T47D (cell line): ENCODE data around the gene CDK6.
A peak's percentile ranks its signal among the peaks of the same experiment; 100 is the strongest.

Experiments used
- DNase-seq, 2 experiments: peaks; one replicate each; pipeline versions ENCODE4 v3.0.0 to v3.0.0-alpha.2; 2011 to 2012; ENCODE audit warnings: low read depth in 1 of 2, low spot score in 1 of 2
- JUND ChIP-seq: IDR thresholded peaks from 2 replicates; pipeline ENCODE4 v1.6.1; 2012; ENCODE audit warnings: low read depth
- in situ Hi-C: cut with HindIII; loops from 2 replicates; pipeline ENCODE4 v1.10.0; 2016; ENCODE audit warnings: low sequenced_read_pairs, low pct_unique_long_range_greater_than_20kb

Gene CDK6

DNA sequence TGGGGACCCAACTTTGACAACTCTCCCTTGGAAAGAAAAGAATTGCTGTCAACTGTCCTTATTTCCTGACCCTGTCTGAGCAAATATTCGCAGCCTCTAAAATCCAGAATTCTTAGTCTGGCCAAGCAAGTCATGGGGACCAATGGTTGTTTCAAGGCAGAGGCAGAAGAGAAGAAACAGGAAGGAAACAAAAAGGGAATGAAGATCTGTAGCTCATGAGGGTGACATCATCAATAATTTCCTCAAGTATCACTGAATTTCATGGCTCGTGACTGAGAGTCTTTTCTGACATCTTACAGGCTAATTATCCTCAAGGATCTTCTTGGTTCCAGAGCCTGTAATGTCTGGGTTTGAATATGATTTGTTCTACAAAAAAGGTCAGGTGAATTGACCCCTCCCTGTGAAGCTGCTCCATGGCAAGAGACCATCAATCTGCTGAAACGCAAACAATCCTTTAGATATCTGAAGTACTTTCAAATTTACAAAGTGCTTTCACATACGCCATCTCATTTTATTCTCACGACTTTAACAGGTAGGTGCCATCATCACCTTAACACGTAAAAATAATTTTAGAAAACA is 5.8 kb downstream of the CDK6 start:
- DNase-seq: no peak
- in situ Hi-C loops: no loop called here
- TF ChIP-seq JUND: no peak

DNA sequence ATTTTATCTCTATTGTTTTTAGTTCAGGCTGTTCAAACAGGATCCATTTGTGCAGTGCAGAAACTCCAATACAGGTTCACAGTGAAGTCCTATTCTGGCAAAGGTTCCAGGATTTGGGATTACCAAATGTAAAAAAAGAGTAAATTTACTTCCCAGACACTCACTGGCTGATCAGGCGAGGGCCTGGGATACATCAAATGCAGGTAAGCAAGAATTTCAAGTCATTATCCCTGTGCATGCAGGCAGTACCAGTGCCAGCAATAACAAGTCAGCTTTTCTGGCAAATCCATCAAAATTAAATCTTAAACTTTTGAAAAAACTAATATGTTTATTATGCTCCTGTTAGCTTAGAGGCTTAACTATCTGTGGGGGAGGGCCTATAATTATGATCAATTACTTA is 6.3 kb downstream of the CDK6 start:
- in situ Hi-C loops: no loop called here
- no peak for DNase-seq
- TF ChIP-seq JUND: no peak

DNA sequence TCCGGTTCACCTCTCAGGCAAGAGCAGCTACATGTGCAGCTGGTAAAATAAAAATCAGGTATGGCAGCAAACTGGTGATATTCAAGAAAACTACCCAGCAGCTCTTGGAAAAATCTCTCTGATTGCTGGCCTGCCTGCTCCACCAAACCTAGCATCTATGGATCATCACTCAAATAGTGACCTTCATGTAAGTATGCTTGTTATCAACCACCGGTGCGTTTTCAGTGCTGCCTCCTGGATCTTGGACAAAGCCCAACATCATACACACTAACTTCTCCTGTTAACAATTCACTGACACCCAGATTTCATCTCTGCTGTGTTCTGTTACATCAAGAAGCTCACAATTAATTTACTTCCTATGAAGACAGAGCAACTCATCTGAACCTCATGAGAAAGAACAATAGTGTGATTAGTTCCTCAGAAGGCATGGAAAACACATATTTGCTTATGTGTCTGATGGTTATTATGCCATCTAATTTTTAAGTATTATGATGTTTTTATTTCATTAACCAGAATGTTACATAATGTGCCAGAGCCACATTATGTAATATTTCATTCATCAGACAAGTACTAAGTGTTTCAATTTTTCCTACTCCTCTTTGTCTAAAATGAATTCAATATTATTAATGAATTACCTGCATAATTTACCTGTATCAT is 8.8 kb downstream of the CDK6 start:
- TF ChIP-seq JUND: no peak
- in situ Hi-C loops: no loop called here
- DNase-seq: no peak

DNA sequence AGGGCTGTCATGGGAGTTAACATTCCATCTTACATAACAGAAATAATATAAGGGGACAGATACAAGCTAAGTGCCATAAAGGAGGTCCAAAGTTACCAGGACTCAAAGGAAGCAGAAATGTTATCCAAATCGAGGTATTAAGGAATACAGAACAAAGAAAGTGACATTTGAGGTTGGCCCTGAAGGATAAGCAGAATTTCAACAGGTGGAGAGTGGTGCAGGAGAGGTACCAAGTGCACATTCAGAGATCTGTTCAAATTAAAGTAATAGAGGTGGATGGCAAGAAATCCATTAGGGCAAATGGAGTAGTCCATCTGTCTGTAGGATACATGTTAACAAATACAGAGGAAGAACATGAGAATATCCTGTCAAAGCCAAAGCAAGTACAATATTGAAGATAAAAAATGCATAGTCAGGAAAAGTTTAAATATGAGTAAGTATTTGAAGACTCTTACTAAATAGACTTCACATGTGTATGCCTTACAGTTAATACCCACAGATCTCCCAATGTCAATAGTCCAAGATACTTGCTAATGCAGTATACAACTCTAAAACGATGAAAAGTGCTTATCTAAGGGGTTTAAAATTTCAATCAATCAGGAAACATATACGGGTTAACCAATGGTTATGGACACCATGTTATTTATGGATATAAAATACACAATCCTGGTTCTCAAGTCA is 10.0 kb downstream of the CDK6 start:
- in situ Hi-C loops: no loop called here
- DNase-seq: no peak
- no peak for TF ChIP-seq JUND

DNA sequence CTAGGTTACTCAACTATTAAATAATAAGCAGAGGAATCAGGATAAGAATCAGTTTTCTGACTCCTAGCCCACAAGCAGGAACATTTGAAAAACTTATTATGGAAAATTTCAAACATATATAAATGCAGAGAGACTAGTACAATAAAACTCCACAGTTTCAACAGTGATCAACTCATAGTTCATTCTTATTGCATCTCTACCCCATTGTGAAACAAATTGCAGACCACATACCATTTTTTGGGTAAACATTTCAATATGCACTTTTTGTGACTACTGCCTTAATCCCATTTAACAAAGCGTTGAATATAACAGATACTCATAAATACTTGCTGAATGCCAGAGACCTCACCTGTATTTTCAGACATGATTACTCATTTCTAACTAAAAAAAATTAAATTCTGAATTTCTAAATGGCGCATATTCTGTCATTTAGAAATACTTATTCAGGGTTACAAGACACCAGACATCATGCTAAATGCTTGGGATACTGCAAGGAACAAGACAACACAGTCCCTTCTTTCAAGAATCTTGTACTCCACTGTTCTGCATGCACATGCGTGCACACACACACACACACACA is 11.4 kb downstream of the CDK6 start:
- in situ Hi-C loops: no loop called here
- DNase-seq: no peak
- TF ChIP-seq JUND: no peak

DNA sequence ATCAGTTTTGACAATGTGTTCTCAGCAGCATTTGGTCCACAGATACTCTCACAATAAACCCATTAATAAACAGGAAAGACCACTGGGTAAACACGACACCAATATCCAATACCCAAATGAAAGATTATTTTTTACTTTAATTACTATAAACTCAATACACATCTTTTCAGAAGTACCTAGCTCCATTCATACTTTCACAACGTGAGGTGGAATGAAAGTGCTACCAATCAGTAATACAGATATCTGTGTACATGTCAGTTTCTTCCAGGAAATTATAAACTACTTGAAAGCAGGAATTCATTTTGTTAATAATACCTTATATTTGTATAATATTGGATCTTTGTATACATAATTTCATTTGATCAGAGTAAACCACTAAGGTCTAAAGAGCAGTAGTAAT is 11.9 kb downstream of the CDK6 start:
- no peak for DNase-seq
- in situ Hi-C loops: no loop called here

DNA sequence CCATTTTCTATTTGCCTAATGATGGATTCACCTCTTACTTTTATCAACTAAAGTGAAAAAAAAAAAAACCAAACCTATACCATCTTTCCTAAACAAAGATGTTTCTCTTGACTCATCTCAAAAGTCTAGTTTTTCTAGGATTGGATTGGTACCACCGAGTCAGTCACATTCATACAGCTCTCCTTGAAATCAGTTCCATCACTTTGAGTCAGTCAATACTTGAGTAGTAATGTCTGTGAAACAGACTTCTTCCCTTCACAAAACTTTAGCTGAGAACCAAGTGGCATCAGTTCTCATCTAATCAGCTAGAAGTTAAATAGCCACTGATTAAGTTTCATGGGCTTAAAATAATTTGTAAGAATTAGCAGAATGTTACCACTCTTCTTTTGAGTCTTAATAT is 13.3 kb downstream of the CDK6 start:
- in situ Hi-C loops: no loop called here
- no peak for DNase-seq
- no peak for TF ChIP-seq JUND

More for the DNA sequence above, 11.9 kb downstream of the CDK6 start:
- TF ChIP-seq JUND: no peak

DNA sequence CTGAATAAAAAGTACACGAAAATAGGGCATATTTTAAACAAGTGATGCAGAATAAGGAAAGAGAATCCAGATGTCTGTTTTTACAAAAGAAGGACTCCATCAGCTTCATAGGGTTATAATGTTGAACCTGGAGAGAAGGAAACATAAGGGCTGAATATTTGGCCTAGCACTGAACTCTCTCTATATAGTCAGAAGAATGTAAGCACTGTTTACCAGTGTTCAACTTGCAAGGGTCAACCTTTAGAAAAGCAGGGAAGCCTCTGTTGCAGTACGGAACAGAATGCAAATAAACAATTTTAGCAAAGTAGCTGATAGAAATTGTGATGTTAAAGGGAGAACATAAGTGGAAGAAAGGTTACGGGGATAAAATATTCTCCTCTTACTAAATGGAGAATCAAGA is 16.2 kb downstream of the CDK6 start:
- DNase-seq: no peak
- no peak for TF ChIP-seq JUND
- in situ Hi-C loops: no loop called here

DNA sequence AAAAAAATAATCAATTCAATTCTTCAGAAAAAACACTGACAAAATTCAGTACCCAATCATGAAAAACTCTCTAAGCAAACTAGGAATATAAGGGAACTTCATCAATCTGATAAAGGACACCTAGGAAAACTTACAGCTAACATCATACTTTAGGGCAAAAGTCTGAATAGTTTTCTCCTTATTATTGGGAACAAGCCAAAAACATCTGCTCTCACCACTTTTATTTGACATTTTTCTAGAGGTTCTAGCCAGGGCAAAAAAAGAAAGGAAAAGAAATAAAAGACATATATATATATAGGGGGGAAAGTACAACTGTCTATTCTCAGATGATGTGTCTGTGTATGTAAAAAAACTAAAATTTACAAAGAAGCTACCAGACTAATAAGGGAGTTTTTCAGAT is 19.0 kb downstream of the CDK6 start:
- no peak for TF ChIP-seq JUND
- in situ Hi-C loops: no loop called here
- no peak for DNase-seq

DNA sequence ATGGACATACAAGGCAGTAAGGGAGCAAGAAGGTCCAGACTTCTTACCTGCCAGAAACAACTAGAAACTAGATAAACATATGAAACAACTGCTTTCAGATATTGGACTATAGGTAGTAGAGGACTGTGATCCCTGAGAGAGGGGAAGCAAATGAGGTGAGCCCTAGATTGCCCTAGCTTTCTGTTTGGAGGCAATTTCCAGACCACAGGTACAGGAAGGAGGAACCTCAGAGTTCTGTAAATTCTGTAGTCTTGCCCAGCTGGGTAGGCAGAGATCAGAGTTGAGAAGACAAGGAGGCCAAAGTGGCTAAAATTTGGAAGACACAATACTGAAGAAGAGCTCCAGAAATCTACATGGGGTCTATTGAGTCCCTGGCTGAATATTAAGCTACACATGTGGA is 21.0 kb downstream of the CDK6 start:
- in situ Hi-C loops: no loop called here
- TF ChIP-seq JUND: no peak
- no peak for DNase-seq

DNA sequence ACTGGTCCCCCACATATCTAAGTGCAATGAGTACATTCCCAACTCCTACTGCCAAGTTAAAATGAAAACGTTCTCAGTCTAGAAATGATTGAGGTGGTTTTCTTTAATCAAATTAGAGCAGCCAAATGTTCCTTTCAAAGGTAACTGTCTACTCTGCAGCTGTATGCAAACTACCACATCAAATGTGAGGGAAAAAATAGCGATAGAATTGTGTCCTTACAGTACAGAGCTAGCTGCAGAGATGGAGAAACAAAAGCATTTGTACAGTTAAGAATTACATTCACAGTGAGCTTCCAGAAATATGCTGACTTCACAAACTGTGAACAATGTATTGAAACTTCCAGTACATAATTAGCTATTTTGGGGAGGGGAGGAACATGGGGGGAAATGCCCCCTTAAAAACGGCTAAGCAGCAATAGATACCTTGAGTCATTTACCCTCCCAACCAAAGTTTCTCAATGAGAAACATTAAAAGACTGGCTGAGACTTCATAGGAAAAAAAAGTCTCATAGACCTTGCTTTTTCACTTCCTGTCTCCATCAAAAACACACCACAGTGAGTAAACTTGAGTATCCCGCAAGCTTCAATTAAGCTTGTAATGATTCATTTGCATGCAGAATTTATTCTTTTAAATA is 22.9 kb downstream of the CDK6 start:
- DNase-seq: no peak
- in situ Hi-C loops: no loop called here
- no peak for TF ChIP-seq JUND

DNA sequence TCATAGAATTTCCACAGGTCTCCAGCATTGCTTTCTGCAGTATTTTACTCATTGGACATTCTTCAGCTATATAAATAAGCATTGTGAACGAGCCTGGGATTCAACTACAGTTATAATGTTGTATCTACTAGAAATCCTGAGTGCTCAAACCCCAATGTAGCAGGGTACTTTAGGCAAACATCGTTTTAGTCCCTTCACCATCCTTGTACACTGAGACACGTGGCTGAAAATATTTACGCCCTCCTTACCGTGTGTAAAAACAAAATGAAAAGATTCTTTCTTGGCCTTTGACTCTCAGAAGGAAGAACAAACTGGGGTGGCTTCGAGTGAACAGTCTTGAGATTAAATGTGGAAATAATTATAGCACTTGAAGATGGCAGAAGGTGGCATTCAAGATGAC is 25.2 kb downstream of the CDK6 start:
- DNase-seq: no peak
- in situ Hi-C loops: no loop called here
- TF ChIP-seq JUND: no peak

DNA sequence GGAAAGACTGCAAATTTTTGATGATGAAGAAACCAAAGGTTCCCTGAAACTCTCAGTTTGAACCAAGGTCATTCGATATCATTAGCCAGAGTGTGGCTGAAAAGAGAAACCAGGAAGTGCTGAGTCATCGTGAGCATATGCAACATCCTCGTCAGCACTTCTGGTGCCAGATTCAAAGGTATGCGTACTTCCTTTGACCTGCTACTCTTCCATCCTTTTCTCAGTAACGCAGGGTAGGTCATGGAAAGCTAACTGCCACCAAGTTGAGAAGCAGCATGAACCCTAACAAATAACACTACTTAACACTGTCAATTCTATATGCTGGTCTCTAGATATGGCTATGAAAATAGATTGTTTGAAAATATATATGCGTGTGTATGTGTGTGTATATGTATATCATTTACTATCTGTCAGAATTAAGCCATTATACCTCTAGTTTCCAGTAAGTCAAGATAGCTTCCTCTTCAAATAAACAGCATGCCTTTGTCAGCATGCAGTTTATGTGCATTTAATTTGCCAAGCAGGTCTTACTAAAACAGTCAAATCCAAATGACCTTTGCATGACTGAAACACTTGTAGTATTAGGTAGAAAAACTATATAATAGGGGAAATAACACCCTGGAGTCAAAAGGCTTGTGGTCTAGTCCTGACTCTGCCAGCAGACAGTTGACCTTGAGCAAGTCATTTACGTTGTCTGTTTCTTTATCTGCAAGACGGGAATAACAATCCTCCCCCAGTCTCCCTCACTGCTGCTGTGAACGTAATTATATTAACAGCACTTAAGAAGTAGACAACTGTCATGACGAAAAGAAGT is 26.4 kb downstream of the CDK6 start:
- in situ Hi-C loops: no loop called here
- TF ChIP-seq JUND: no peak
- DNase-seq: peak; percentile 14 to 82
